Measurements from ENCODE around the gene KRTAP10-8.
"Not testable (repeated sequence)": the region's sequence is repeated elsewhere in the genome, so short reads cannot be mapped to it uniquely, and the experiment has no call there.

Gene KRTAP10-8, protein sequence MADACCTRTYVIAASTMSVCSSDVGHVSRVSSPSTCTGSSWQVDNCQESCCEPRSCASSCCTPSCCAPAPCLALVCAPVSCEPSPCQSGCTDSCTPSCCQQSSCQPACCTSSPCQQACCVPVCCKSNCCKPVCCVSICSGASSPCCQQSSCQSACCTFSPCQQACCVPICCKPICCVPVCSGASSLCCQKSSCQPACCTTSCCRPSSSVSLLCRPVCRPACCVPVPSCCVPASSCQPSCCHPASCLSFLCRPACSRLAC

DNA sequence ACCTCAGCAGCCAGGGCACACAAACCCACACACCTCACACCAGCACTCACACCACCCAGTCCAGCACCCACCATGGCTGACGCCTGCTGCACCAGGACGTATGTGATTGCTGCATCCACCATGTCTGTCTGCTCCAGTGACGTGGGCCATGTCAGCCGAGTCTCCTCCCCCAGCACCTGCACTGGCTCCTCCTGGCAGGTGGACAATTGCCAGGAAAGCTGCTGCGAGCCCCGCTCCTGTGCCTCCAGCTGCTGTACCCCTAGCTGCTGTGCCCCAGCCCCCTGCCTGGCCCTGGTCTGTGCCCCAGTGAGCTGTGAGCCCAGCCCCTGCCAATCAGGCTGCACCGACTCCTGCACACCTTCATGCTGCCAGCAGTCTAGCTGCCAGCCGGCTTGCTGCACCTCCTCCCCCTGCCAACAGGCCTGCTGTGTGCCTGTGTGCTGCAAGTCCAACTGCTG, at the start of gene KRTAP10-8:
KRTAP10-8 (plus strand) TSS at position 51 of the 458 bp plus-strand sequence; CDS start at position 73, 22 bp downstream.
- DNase-seq, result no peak

DNA sequence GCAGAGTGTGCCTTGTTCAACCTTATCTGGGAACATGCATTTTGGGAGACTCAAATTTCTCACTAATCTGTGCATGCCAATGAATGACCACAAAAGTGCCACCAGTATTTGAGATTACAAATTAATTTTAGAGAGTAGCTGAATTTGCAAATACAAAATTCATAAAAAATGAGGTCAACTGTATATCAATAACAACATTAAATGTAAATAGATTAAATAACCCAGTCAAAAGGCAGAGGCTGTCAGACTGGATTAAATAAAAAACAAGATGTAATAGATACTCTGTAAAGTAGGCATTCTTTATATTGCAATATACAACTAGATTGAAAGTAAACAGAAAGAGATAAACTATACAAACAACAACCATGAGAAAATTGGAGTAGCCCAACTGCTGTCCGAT, 47.8 kb upstream of the KRTAP10-8 start:
- no peak for DNase-seq

DNA sequence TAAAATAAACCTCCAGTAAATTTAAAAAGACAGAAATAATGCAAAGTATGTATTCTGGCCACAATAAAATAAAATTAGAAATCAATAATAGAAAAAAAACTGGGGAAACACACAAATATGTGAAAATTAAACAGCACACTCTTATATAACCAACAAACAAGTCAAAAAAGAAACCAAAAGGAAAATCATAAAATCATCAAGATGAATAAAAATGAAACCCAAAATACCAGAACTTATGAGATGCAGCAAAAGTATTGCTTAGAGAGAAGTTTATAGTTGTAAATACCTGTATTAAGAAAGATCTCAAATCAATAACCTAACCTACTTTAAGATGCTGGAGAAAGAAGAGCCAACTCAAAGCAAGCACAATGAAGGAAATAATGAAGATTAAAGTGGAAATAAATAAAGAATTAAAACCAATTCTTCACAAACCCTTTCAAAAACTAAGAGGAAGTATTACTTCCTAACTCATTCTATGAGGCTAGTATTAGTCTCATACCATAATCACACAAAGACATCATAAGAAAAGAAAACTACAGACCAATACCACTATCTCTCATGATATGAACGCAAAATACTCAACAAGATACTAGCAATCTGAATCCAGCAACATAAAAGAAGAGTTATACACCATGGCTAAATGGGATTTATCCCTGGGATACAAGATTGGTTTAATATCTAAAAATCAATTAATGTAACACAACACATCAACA, 46.8 kb upstream of the KRTAP10-8 start:
- DNase-seq, result no peak

DNA sequence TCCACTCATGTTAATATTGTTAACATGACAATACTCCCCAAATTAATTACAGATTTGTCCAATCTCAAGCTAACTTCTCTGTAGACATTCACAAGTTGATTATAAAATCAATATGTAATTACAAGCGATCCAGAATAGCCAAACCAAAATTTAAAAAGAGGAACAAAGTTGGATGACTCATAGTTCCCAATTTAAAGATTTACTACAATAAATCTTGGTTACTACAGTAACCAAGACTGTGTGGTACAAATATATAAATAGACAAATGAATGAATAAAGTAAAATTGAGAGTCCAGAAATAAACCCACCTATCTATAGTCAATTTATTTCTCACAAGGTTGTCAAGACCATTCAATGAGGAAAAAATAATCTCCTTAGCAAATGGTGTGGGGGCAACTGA, 45.5 kb upstream of the KRTAP10-8 start:
- DNase-seq, result no peak

DNA sequence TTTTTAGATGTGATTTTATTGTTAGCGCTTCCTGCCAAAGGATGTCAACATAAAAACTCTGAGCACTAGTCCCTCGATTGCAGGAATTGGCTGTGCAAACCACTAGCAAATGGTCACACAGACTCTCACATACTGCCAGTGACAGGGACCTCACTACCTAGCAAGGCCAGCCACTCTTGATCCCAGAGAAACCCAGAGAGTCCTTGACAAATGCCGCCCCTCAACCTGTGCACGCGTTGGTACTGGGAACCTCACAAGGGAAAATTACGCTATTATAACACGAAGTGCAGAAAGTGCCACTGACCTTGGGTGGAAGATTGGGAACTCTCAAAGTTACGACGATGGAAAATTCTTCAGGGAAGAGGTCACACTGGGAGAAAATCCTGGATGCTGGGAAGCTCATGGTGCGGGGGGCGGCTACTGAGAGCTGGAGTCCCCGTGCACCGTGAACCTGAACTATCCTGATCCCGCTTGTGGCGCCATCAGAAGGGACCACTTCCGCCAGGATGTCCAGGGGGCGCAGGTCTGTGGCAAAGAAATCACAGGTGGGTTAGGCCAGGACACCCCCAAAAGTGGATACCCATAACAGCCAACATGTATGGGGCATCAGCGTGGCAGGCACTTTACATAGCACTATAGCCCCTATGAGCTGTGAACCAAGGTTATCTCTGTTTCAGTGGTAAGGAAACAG, 44.3 kb upstream of the KRTAP10-8 start:
- DNase-seq, result no peak

DNA sequence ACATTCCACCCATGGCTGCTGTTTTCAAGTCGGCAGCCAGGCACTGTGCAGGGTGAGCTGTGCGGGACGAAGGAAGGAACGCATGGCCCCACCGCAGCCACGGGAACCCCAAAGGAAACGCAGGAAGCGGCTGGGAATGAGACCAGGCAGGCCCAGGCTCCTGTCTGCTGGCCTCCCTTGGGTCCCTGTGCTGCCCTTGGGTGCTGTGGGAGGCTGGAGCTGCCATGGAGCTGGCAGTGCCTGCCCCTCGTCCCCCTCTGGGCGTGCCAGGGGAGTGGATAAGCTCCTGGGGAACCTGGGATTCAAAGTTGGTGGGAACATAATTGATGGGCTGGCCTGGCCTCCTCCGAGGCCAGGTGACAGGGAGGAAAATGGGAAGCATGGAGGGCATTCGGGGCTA, 43.6 kb upstream of the KRTAP10-8 start:
- DNase-seq, result no peak

DNA sequence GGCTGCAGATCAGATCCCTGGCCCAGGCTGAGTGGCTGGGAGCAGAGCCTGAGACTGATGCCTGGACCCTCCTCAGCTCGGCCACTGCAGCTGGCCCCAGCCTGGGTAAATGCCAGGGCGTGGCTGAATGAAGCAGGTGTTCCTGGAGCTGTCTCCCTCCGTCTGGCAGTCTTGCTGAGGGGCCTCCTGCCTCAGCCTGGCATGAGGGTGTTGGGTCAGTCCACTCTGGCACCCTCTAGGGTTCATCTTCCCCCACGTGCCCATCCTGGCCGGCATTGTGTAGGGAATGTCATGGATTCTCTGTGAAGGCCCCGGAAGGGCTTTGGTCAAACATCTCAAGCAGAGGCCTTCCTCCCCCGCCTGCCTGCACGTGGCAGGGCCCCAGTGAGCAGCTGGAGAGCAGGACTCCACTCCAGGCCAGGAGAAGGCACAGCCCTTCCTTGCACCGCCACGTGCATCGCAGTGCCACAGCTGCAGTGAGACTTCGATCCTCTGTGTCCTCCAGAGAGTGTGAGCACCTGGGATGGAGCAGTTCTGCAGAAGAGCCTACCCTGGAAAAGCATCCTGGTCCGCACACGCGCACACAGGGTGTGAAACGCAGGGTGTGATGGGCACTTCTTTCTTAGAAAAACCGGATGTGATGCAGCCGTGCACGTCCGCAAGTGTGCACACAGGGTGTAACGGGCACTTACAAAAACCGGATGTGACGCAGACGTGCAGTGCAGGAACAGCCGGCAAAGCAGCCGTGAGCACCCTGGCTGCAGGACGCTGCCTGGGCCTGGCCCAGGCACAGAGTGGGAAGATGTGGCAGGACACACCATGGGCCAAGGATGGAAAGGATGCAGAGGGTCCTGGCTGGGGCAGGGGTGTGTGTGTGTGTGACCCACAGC, 43.0 kb upstream of the KRTAP10-8 start:
- no peak for DNase-seq

DNA sequence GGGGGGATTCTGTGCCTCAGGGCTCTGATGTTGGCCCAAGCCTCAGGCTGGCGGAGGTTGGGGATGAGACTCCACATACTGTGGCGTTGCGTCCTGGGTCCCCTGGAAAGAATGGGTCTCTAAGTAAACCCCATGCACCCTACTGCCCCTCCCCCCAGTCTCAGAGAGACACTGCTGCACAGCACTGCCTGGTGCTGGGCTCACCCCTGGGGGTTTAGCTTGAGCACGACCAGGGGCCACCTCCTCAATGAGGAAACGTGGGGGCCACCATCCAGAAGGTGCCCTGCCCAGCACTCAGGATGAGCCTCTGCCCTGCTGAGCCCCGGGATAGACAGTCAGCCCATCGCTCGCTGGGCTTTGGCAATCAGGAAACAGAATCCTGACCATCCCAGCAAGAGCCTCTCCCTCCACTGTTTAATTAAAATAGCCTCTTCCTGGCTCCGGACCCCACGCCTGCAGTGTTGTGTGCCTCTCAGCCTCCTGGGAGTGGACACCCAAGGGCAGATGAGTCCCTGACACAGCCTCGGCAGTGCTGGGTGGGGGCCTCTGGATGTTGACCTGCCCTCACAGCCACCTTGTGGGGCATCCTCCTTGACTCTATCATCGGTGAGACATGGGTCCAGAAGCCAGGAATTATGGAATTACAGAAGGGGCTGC, 41.9 kb upstream of the KRTAP10-8 start:
- no peak for DNase-seq

DNA sequence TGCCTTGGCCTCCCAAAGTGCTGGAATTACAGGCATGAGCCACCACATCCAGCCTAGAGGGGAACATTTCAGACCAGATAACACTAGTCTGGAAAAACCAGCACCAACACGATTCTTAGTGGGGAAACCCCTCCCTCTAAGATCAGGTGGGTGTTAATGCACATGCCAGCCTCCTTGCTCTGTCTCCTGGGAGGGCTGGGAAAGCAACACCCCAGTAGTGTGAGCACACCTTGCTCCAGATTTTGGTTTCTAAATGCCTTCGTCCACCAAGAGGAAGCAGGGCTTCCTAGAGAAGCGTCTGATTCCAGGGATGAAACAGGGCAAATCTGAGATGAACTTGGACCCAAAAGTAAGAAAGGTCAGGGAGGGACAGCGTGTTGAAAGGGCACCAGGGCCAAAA, 40.6 kb upstream of the KRTAP10-8 start:
- no peak for DNase-seq

DNA sequence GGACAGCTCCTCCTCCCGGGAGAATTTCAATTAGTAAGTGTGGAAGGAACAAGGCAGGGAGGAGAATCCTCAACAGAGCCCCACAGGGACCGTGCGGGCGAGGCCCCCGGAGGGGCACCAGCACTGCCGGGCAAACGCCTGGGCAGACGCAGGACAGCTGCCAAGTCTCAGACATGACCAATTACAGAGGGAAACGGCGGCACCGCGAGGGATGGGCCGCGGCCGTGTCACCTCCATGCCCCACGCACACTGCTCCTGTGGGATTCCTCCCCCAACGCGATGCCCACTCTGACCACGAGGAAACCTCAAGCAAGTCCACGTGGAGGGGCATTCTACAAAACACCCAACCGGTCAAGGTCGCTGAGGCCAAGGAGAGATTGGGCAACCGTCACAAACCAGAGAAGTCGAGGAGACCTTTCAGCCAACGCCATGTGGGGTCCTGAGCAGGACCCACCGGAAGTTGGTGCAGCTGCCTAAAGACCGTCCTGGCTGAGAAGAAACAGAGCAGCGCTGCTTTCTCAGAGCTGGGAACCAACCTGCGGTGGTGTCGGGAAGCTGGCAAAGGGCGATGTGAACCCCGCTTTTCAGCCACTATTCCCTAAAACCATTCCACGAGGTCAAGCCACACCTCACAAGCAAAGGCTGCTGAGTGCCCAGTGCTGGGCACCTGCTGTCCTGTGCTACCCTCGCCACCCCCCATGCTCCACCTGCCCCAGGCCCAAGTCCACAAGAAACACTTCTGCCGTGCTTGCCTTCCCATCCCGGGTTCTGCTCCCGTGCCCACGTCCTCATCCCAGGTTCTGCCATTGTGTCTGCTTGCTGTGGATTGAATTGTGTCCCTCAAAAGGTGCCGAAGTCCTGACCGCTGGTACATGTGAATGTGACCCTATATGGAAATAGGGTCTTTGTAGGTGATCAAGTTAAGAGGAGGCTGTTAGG, 39.8 kb upstream of the KRTAP10-8 start:
- DNase-seq, result no peak

DNA sequence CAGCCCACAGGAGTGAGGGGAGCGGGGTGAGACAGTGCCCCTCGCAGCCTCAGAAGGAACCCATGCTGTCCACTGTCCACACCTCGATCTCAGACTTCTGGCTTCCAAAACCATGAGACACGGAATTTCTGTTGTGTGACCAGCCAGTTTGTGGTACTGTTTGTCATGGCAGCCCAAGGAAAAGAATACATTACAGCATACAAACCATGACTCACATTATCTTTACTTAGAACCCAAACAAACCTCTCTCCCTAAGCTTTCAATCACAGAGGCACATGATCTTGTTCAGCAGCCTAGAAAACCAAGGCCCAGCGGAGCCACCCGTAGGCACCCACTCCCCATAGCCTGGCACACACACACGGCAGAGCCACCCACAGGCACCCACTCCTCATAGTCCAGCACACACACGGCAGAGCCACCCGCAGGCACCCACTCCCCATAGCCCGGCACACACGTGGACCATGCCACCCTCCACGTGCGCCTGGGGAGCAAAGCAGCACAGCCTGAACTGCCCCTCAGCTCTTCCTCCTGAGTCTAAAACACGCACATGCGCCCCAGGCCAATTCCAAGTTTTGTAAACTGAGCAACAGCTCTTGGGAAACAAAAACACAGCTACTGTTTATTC, 38.8 kb upstream of the KRTAP10-8 start:
- no peak for DNase-seq

DNA sequence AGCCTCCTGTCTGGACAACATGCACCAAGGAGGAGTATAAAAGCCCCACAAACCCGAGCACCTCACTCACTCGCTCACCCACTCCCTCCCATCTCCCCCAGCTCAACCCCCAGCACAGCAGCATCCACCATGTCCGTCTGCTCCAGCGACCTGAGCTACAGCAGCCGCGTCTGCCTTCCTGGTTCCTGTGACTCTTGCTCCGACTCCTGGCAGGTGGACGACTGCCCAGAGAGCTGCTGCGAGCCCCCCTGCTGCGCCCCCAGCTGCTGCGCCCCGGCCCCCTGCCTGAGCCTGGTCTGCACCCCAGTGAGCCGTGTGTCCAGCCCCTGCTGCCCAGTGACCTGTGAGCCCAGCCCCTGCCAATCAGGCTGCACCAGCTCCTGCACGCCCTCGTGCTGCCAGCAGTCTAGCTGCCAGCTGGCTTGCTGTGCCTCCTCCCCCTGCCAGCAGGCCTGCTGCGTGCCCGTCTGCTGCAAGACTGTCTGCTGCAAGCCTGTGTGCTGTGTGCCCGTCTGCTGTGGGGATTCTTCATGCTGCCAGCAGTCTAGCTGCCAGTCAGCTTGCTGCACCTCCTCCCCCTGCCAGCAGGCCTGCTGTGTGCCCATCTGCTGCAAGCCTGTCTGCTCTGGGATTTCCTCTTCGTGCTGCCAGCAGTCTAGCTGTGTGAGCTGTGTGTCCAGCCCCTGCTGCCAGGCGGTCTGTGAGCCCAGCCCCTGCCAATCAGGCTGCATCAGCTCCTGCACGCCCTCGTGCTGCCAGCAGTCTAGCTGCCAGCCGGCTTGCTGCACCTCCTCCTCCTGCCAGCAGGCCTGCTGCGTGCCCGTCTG, 38.0 kb upstream of the KRTAP10-8 start, which contains the start of gene KRTAP10-4:
KRTAP10-4 (plus strand) TSS at position 100 of the 827 bp plus-strand sequence; CDS start at position 130, 30 bp downstream.
- not testable (repeated sequence) for DNase-seq

DNA sequence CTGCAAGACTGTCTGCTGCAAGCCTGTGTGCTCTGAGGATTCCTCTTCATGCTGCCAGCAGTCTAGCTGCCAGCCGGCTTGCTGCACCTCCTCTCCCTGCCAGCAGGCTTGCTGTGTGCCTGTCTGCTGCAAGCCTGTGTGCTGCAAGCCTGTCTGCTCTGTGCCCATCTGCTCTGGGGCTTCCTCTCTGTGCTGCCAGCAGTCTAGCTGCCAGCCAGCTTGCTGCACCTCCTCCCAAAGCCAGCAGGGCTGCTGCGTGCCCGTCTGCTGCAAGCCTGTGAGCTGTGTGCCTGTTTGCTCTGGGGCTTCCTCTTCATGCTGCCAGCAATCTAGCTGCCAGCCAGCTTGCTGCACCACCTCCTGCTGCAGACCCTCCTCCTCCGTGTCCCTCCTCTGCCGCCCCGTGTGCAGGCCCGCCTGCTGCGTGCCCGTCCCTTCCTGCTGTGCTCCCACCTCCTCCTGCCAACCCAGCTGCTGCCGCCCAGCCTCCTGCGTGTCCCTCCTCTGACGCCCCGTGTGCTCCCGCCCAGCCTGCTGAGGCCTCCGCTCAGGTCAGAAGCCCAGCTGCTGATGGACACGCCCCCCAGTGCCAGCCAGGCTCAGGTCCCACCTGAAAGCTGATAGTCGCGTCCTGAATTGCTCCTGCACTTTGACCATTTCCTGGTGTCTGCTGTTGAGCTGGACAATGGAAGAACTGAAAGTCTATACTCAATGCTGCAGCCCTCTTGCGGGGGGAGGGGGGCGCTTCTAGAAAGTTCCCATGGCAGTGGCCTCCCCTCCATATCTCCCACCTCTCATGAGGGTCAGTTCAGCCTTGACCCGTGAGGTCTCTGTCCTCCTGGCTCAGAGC, 37.2 kb upstream of the KRTAP10-8 start:
- no peak for DNase-seq

DNA sequence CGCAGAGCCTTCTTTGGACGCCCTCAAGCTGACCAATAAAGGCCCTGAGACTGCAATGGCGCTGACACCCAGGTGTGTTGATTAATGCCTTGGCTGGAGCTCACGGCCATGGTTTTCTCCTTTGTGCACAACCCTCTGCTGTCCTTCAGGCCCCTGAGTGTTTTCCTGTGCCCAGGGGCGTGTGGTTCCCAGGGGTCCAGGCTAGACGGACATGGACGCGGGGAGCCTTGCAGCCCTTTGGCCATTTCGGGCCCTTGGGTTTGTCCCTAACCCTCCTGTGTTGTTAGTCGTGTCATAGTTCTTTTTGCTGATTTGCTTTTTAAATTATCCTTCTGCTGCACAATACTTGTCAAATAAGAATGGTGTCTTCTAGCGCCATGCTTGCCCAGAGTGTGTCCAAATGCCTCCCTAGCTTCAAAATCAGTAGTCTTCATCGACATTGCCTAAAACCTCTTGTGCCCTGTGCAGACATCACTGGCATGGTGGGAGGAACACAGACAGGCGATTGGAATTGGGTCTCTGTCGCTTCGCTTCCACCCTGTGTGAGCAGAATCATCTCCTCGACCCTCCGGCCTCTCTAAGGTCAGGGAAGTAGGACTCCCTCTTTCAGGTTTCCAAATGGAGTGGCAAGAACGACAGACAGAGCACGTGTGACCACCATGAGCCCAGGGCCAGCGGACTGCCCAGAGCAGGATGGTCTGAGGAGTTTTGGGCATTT, 36.4 kb upstream of the KRTAP10-8 start:
- no peak for DNase-seq

DNA sequence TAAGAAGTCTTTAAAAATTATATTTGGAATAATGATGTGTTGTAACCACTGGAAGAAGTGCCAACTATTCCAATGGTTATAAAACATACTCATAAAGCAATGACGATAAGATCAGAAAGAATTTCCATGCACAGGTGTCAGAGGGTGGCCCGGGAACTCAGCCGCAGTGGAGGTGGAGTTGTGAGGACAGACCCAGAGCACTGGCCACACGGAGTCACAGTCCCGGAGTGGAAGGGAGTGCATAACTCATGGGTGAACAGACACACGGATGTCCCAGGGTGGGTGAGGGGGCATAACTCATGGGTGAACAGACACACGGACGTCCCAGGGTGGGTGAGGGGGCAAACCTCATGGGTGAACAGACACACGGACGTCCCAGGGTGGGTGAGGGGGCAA, 35.9 kb upstream of the KRTAP10-8 start:
- no peak for DNase-seq

DNA sequence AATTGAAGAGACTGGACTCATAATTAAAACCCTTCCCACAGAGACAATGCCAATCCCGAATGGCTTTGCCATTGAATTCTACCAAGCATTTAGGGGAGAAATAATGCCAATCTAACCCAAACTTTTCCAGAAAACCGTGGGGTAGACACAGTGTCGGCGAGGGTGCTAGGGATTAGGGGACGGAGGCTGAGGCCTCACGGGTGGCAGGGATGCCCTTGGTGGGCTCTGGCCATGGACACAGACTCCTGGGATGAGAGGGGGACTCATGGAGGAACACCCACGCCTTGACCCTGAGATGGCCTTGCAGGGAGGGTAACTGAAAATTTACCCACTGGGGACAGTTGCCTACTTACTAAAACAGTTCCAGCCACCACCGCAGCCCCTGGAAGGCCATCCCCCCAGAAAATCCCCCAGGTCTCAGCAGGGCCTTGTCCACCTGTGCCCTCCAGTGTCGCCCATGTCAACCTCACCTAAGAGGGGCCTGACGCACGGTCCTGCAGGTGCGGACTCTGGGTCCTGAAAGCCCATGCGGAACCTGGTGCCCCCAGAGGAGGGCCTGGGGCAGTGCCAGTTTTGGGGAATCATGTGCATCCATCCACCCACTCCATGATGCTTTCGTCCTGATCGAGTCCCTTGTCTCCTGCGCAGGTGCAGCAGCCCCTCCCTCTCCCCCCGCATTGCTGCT, 33.4 kb upstream of the KRTAP10-8 start:
- no peak for DNase-seq

Measured in activated CD4-positive, CD25-positive, alpha-beta regulatory T cell (primary cell).